ENCODE measurements around the gene RAI2. TPM values are rescaled to one million over a fixed set of nuclear protein-coding genes. Genes with fewer than 3 reads are reported as not detected.

RAI2 gene
- total RNA-seq, 2 donors from 2014 or later, result 1.7 to 4.8 TPM

GRCh38 chrX:17822351-17822750 is 38.7 kb downstream of the RAI2 start:
- DNase-seq, result no peak
- Histone ChIP-seq H3K4me1 (no peaks in the 10 kb centered on the region), H3K36me3 (no peaks in the 10 kb centered on the region), H3K27me3 (no peaks in the 10 kb centered on the region), H3K4me3 (no peak overlapping the region), H3K9me3 (no peaks in the 10 kb centered on the region), H3K27ac (no peak overlapping the region), H3K9ac (ENCODE audit: low read depth in 2 of 2, low read length in 2 of 2) (no peak overlapping the region)
- intact Hi-C loops (cut with DNase I), result no loop called here
- no peak for TF ChIP-seq CTCF (IDR thresholded peaks at IDR 0.05)

GRCh38 chrX:17820100-17820499 is 41.0 kb downstream of the RAI2 start:
- Histone ChIP-seq H3K27me3 (no peaks in the 10 kb centered on the region), H3K36me3 (no peaks in the 10 kb centered on the region), H3K9ac (ENCODE audit: low read depth in 2 of 2, low read length in 2 of 2) (no peak overlapping the region), H3K4me3 (no peak overlapping the region), H3K4me1 (no peaks in the 10 kb centered on the region), H3K9me3 (no peaks in the 10 kb centered on the region), H3K27ac (no peak overlapping the region)
- DNase-seq, result no peak
- intact Hi-C loops (cut with DNase I), result no loop called here
- no peak for TF ChIP-seq CTCF (IDR thresholded peaks at IDR 0.05)

GRCh38 chrX:17818726-17819125 is 42.4 kb downstream of the RAI2 start:
- Histone ChIP-seq H3K9me3 (no peaks in the 10 kb centered on the region), H3K4me1 (no peaks in the 10 kb centered on the region), H3K27me3 (no peaks in the 10 kb centered on the region), H3K4me3 (no peak overlapping the region), H3K27ac (no peak overlapping the region), H3K36me3 (no peaks in the 10 kb centered on the region), H3K9ac (ENCODE audit: low read depth in 2 of 2, low read length in 2 of 2) (no peak overlapping the region)
- intact Hi-C loops (cut with DNase I), result no loop called here
- DNase-seq, result no peak
- no peak for TF ChIP-seq CTCF (IDR thresholded peaks at IDR 0.05)

GRCh38 chrX:17817251-17817650 is 43.8 kb downstream of the RAI2 start:
- no peaks in the 10 kb centered on the region for H3K4me1 ChIP-seq
- no peak overlapping the region for H3K27ac ChIP-seq
- DNase-seq, result no peak
- no peaks in the 10 kb centered on the region for H3K36me3 ChIP-seq
- no peaks in the 10 kb centered on the region for H3K9me3 ChIP-seq
- H3K9ac ChIP-seq (ENCODE audit: low read depth in 2 of 2, low read length in 2 of 2), result no peak overlapping the region
- no peak overlapping the region for H3K4me3 ChIP-seq
- intact Hi-C loops (cut with DNase I), result no loop called here
- no peaks in the 10 kb centered on the region for H3K27me3 ChIP-seq
- no peak for TF ChIP-seq CTCF (IDR thresholded peaks at IDR 0.05)

- intact Hi-C loops (cut with DNase I), result no loop called here
- no peak for TF ChIP-seq CTCF (IDR thresholded peaks at IDR 0.05)
- no peaks in the 10 kb centered on the region for H3K27me3 ChIP-seq
- H3K4me1 ChIP-seq, result no peaks in the 10 kb centered on the region
- no peak overlapping the region for H3K4me3 ChIP-seq
- no peaks in the 10 kb centered on the region for H3K36me3 ChIP-seq
- H3K27ac ChIP-seq, result no peak overlapping the region
- no peak for DNase-seq
- no peak overlapping the region for H3K9ac ChIP-seq (ENCODE audit: low read depth in 2 of 2, low read length in 2 of 2)
- no peaks in the 10 kb centered on the region for H3K9me3 ChIP-seq
These were observed 46.5 kb downstream of the RAI2 start for GRCh38 chrX:17814557-17814956.

- Histone ChIP-seq H3K9ac (ENCODE audit: low read depth in 2 of 2, low read length in 2 of 2) (no peak overlapping the region), H3K4me3 (no peak overlapping the region), H3K27ac (no peak overlapping the region), H3K4me1 (no peaks in the 10 kb centered on the region), H3K27me3 (no peaks in the 10 kb centered on the region), H3K36me3 (no peaks in the 10 kb centered on the region), H3K9me3 (no peaks in the 10 kb centered on the region)
- intact Hi-C loops (cut with DNase I), result no loop called here
- no peak for TF ChIP-seq CTCF (IDR thresholded peaks at IDR 0.05)
- DNase-seq, result no peak
These were observed 47.0 kb downstream of the RAI2 start for GRCh38 chrX:17814059-17814458.

All from colonic mucosa (tissue), 4 donors.